ENCODE data around the gene YIPF3. TPM values are rescaled to one million over a fixed set of nuclear protein-coding genes. Genes with fewer than 3 reads are reported as not detected.

Gene YIPF3
- total and polyA plus RNA-seq, 10 of the 15 experiments (the other 5 are each of a cell fraction or from before 2014, with no cell fraction given) = 20.5 to 88.8 (median 44.7) TPM

- in situ Hi-C loops (cut with MboI) (no loop called here), intact Hi-C loops (cut with micrococcal nuclease; ENCODE audit: unreplicated experiment) (no loop called here)
- ChIA-PET SMC1A (ENCODE audit: uncharacterized antibody, unreplicated experiment) (no interaction called here), RAD21 (ENCODE audit: unreplicated experiment) (interaction anchor here (0.6 to 1.4 kb wide), 3 partner anchors 33 to 508 kb away, joined by 3 read pairs; no protein-coding TSS in a partner anchor), CTCF (interaction anchor here (1.2 kb wide), 1 partner anchor 116 kb away, joined by 4 read pairs; no protein-coding TSS in a partner anchor), POLR2A (interaction anchor here (0.5 to 1.3 kb wide), 4 partner anchors 46 to 754 kb away, joined by 3 to 5 read pairs (median 3); no protein-coding TSS in a partner anchor)
- no peaks in the 10 kb centered on the region for H3K79me2 ChIP-seq (ENCODE audit: control insufficient read depth, insufficient read depth, low read length)
- H3K36me3 ChIP-seq (ENCODE audit: control insufficient read depth in 2 of 2, insufficient read depth in 2 of 2, low read length in 1 of 2) = peaks cover 14 to 29% of the 10 kb centered on the region in 2 experiments; a peak in 3 of 4 replicates
- no peak for TF ChIP-seq JUNB (IDR thresholded peaks at IDR 0.05)
- no peak for TF ChIP-seq ZBTB4 (CRISPR knock-in tag; IDR thresholded peaks at IDR 0.05)
- no peak for TF ChIP-seq ATF2 (IDR thresholded peaks at IDR 0.05; ENCODE audit: low read length)
- TF ChIP-seq TAF1 (IDR thresholded peaks at IDR 0.05; ENCODE audit: borderline replicate concordance, low read depth, low read length) = no peak
- TF ChIP-seq NFYB (IDR thresholded peaks at IDR 0.05; ENCODE audit: insufficient read depth, low read depth, low read length) = no peak
- TF ChIP-seq FOS (IDR thresholded peaks at IDR 0.05; ENCODE audit: borderline replicate concordance, extremely low read depth, insufficient read length) = no peak
- no peak for TF ChIP-seq RFX5 (IDR thresholded peaks at IDR 0.05; ENCODE audit: low read depth, low read length)
- TF ChIP-seq TCF12 (IDR thresholded peaks at IDR 0.05; ENCODE audit: low read depth, low read length) = no peak
- no peak for TF ChIP-seq JUND (IDR thresholded peaks at IDR 0.05; ENCODE audit: low read depth, low read length)
- no peak for TF ChIP-seq BRCA1 (IDR thresholded peaks at IDR 0.05; ENCODE audit: low read depth, low read length)
- TF ChIP-seq KLF5 (IDR thresholded peaks at IDR 0.05; ENCODE audit: partially characterized antibody) = no peak
- TF ChIP-seq CREB1 (IDR thresholded peaks at IDR 0.05; ENCODE audit: low read depth) = no peak
- no peak for TF ChIP-seq IRF4 (IDR thresholded peaks at IDR 0.05; ENCODE audit: low read depth, low read length)
- H3K4me2 ChIP-seq (ENCODE audit: control insufficient read depth, insufficient read depth) = no peak overlapping the region
- H3K4me1 ChIP-seq (ENCODE audit: control insufficient read depth, insufficient read depth, low read length) = no peaks in the 10 kb centered on the region
- H3K27ac ChIP-seq (ENCODE audit: control insufficient read depth, insufficient read depth) = no peak overlapping the region
- H3K27me3 ChIP-seq (replicated peaks in 1 of 2; ENCODE audit: control insufficient read depth in 2 of 2, insufficient read depth in 2 of 2, low read length in 1 of 2) = no peaks in the 10 kb centered on the region
- DNase-seq (ENCODE audit: low read depth, low spot score) (no peak), ATAC-seq (no peak), FAIRE-seq (no peak)
- no peak overlapping the region for H2AFZ ChIP-seq (ENCODE audit: control insufficient read depth, low read depth, low read length)
- no TSS peak for BruUV-seq (replicated peaks)
- H3K9ac ChIP-seq (ENCODE audit: control insufficient read depth, insufficient read depth, low read length) = no peak overlapping the region
- no peaks in the 10 kb centered on the region for H3K9me3 ChIP-seq (replicated peaks; ENCODE audit: control insufficient read depth, insufficient read depth, low read length)
- 70% methylated on average over 4 of the region's 4 CpGs for WGBS (ENCODE audit: insufficient coverage, insufficient replicate concordance, low lambda C conversion rate, missing lambda C conversion rate)
- H4K20me1 ChIP-seq (ENCODE audit: control insufficient read depth, insufficient read depth) = no peaks in the 10 kb centered on the region
- H3K4me3 ChIP-seq = no peak overlapping the region
Measured at GRCh38 chr6:43502666-43503065, 14.1 kb downstream of the YIPF3 start.

All from GM12878 (cell line).